Central memory CD4-positive, alpha-beta T cell (primary cell): Measurements from ENCODE around the gene MRTFA.

Experiments
- DNase-seq: peaks from one replicate; pipeline ENCODE4 v3.0.0; 2022

The MRTFA gene

DNA sequence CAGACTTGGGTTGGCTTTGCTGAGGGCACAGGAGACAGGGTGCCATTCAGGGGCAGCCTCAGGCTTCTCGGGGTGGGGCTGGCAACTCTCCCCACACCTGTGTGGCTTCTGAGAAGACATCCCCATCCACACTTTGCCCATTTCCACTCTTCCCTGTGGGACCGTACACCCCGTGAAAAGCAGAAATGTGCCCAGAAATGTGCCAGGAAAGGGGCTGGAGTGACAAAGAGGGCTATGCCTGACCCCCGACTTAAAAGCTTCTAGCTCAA lies 215.5 kb downstream of the MRTFA start:
- DNase-seq = no peak

DNA sequence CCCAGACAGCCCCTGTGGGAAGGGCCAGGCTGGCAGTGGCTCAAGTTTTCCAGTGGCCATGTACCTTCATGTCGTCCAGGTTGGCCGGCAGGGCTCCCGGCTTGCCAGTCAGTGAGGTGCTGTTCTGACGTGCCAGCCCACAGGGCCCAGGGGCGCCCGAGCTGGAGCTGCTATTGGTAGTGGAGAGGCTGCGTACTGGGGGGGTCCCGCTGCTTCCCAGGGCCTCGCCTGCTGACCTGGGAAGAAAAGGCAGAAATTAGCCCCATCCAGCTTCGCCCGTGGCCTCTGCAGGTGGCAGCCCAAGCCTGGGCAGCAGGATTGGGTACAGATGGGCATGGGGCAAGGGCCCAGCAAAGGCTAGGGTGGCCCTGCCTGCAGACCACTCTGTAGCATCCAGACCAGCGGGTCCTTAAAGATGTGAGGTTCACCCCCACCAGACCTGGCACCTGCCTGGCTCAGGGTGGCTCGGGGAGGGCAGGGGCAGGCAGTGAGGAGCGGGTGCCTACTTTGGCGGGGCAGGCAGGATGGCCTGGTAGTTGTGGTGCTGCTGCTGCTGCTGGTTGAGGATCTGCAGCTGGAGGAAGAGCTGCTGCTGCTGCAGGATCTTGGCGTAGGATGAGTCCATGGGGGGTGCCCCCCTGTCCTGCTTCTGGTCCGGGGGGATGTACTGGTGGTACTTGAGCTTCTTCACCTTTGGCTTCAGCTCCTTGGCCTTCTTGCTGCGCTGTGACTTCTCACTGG lies 216.0 kb downstream of the MRTFA start:
- DNase-seq = no peak

DNA sequence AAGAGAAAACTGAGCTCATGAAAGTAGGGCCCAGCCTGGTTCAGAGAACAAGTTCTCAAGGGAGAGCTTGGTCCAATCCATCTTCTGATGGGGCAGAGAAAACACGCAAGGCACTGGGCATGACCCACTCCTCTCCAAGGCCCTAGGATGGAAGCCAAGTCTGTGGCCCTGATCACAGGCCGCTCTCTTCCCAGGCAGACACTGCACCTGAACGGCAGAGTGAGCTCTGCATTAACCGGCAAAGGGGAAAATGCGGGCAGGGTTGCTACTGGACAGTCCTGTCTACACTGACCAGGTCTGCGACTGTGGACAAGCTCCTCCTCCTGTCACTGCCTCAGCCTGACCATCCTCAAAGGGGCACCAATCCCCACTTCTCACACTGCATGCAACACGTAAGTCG lies 216.8 kb downstream of the MRTFA start:
- no peak for DNase-seq

DNA sequence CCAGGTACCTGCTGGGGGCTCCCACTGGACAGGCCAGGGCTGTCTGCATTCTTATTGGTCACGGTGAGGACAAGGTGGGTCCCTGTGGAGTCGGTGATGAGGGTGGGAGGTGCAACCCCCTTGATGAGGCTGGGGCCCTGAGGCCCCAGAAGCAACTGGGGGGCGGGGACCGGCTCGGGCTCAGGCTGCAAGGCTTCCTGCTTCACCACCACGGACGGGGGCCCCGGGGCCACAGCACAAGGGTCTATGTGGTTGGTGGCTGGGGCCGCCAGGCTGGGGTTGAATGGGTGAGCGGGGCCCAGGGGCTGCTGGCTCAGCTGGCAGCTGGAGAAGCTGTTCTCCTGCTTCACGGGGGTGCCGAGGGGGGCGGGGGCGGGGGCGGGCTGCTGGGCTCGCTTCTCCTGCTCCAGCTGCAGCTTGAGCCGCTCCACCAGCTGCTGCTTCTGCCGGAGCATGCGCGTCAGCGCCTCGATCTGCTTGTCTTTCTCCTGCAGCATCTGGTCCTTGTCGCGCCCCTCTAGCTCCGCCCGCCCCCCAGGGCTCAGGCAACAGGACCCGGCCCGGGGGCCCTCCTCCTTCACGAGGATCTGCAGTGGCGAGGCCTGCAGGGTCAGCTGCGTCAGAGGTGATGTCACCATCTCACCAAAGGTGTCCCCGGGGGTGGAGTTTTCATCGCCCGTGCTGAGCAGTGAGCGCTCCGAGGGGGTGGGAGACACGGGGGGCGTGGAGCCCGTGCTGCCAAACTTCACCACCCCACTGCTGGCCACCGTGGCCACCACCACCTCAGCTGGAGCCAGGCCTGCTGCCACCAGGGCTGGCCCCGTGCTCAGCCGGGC lies 217.9 kb downstream of the MRTFA start:
- no peak for DNase-seq

DNA sequence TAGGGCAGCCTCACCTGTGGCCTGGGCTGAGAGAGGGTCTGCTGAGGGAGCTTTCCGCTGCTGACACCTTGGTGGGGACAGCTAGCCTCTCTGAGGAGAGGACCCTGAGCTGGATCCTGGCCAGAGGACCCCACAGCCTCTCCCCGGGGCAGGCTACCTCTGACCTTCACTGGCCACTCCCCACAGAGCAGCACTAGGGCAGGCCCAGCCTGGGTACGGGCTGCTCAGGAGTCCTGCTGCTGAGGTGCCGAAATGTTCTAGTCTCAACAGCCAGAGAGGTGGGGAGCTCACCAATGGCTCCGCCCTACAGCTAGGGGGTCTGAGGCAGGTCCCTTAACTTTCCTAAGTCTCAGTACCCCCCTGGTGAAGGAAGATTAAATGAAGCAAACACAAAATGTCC lies 218.6 kb downstream of the MRTFA start:
- DNase-seq = no peak

DNA sequence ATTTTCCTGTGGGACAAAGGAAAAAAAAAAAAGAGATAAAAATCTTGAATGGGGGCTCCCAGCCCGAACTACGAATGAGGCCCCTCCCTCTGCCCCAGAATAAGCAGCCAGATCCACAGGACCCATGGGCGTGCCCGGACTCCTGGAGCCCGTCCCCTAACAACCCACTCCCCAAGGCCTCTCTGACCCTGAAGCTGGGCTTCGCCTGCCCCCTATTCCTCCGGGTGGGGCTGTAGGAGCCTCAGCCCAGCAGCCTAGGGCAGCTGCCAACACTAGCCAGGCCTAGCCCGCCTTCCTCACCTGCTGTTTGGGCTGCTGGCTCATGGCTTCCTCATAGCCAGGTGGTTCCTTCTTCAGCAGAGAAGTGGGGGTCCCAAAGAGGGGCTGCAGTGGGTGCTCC lies 219.5 kb downstream of the MRTFA start:
- DNase-seq = no peak

DNA sequence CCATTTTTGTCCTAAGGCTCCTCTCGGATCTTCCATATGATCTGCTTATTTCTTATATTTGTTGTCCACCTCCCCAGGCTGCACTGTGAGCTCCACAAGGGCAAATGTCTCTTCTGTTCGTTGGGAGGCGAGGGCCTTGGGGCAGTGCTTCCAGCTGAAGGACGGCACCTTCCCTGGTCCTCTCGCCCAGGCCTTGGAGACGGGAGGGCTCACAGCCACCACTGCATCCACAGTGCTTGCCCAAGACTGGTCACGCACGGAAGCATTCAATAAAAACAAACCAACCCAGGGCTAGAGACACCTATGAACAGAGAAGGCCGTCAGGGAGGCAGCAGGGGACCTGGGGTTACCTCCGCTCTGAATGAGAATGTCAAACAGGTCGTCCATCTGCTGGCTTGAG lies 219.9 kb downstream of the MRTFA start:
- no peak for DNase-seq

DNA sequence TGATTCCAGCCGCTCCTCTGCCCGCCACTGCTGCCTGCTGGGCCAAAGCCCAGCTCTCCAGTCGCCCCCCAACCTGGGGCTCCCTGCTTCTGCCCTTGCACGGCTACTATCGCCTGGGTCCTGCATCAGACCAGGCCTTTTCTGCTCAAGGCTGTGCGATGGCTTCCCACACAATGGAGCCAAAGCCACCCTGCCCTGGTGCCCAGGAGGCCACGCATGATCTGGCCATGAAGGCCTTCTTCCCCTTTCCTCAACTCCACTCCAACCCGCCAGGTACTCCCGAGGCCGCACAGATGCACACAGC lies 220.3 kb downstream of the MRTFA start:
- no peak for DNase-seq

DNA sequence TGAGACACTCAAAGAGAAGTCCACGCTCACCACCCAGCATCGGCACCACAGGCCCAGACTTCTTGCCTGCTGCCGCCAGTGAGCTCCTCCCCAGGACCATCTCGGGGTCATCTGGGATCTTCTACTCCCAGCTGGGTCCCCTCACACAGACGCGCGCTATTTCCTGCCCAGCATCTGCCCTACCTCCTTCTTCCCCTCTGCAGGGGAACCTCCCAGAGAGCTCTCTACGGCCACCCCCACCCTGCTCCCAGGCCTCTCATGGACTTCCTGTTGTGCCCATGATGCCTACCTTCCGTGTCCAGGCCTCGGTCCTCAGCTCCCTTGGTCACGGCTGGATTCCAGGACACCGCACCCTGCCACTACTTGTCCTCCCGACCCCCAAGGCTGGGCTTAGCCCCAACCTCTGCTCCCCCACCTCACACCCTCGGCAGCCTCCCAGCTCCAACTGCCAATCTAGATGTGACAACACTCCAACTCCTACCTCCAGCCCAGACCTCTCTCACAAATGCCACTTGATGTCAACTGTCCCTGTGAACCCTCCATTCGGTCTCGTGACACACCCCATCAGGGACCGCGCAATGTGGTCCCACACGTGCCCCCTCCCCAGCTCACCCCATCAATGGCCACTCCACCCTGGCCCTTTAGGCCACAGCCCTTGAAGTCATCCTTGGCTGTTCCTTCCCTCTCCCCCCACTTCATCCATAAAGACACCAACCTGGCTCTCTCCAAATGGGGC lies 220.8 kb downstream of the MRTFA start:
- no peak for DNase-seq

DNA sequence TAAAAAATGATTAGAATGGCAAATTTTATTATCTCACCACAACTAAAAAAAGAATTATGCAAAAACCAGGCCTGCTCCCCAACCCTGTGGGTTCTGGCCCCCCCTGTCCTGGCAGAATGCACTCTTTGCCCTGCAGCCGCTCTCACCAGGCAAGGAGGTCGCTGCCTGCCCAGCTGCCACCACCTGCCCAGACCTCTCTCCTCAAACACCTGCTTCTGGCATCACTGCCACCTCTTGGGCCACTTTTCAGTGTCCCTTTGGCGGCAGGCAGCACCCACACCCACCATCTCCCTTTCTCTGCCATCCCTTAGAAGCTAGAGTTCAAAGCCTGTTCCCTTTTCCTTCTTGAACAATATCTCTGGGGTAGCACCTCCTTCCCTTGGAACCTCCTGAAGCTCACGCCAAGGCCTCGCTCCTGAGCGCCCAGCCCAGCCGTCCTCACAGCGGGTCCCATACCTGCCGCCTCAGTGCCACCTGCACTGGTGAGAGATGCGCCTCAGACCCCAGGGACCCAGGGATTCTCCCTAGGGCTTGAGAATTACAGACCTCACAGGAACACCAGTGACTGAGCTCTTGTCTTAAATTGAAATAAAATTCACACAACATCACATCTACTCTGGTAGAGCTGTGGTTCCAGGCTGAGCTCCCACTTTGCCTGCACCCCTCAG lies 221.5 kb downstream of the MRTFA start:
- DNase-seq = no peak

DNA sequence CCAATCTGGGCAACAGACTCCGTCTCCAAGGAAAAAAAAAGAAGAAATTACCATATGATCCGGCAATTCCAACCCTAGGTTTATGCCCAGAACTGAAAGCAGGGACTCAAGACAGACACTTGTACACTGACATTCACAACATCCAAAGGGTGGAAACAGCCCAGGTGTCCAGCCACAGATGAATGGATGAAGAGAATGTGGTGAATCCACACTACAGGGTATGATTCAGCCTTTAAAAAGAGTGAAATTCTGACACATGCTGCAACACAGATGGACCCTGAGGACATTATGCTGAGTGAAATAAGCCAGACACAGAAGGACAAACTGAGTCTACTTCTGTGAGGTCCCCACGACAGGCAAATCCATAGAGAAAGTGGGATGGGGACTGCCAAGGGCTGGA lies 222.2 kb downstream of the MRTFA start:
- DNase-seq = no peak

DNA sequence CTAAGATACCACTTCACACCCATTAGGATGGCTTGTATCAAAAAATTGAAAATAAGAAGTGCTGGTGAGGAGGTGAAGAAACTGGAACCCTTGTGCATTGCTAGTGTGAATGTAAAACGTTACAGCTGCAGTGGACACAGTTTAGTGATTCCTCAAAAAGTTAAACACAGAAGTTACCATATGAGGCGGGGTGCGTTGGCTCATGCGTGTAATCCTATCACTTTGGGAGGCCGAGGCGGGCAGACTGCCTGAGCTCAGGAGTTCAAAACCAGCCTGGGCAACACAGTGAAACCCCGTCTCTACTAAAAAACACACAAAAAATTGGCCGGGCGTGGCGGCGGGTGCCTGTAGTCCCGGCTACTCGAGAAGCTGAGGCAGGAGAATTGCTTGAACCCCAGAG lies 222.6 kb downstream of the MRTFA start:
- no peak for DNase-seq

DNA sequence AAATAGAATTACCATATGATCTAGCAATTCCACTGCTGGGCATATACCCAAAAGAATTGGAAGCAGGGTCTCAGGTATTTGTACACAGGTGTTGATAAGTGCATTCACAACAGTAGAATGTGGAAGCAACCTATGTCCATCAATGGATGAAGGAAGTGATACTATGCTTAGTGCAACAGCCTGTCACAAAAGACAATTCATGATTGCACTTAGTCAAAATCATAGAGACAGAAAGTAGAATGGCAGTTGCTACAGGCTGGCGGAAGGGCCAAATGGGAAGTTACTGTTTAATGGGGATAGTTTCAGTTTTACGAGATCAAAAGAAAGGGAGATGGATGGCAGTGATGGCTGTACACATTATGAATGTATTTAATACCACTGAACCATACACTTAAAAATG lies 224.1 kb downstream of the MRTFA start:
- no peak for DNase-seq

DNA sequence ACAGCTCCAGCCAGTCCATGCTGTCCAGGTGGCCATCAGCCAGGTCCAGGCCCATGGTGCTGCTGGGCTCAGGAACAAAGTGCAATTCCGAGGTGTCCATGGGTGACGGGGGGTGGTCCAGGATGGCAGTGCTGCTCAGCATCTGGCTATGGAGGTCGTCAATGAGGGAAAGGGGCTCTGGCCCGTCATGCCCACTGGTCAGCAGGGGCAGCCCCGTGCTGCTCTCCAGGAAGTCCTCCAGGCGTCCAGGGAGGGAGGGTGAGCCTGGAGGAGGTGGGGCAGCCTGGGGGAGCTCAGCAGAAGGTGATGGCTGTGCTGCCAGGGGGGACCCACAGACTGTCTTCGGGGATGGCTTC lies 225.0 kb downstream of the MRTFA start:
- DNase-seq = no peak

DNA sequence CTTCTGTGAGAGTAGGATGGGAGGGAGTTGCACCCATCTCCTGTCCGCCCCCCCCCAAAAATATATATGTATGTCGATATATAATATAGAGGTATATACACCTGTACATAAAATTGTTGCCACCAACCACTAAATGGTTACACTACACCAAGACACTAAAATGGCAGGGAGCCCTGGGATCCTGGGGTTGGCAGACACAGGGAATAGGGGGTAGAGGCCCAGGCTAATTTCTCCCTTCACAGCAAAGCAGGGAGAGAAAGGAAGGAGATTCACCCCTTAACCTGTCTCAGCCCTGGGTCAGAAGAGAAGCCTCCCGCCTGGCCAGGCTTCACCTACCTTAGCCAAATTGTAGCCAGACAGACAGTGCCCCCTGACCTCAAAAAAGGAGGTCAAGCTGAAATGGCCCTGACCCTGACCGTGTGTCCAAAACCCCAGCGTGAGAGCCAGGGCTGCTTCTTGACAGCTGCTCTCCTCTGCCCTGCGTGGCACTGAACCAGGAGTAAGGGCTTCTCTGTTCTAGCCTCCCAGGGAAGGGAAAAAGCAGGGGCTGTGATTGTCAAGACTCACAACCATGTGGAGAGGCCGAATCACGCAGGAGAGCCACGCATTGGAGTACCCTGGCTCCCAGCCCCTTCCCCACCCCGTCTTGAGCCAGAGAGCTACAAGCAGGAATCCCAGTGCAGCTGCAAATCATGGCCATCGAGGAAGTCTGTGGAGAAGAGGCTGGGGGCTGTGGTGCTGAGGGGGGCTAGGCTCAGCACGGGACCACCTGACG lies 225.6 kb downstream of the MRTFA start:
- no peak for DNase-seq

DNA sequence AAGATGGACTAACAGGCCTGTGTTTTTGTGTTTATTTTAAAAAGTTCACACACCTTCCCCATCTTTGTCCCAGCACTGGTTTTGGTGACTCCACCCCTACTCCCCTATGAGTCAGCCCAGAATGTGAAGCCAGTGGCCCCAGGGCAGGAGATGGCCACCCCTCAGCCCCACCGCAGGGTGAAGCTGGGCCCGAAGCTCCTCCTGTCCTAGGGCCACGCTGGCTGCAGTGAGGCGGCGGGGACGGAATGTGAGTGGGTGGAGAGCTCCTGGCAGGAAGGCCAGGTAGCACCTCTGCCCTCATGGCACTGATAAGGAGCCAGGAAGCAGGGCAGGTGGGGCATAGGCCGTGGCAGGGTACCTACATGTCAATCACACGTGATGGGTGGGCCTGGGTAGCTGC lies 226.2 kb downstream of the MRTFA start:
- no peak for DNase-seq

DNA sequence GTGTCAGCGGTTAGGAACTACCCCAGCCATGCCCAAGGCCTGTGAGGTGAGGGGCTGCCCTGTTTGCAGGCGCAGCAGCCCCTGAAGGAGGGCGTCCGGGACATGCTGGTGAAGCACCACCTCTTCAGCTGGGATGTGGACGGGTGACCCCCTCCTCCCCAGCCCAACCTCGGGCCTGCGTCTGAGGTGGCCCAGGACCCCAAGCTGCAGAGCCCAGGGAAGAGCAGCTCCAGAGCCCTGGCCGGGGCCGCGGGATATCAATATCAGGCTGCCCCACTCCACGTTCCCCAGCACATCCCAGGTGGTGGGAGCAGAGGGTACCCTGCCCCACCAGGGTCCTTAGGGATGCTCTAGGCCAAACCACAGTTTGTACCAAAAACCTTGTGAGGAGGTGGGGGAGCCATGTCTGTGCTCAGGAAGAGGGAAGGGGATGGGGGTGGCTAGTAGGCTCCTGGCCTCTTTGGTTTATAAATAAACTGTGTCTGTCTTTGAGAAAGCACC lies 226.9 kb downstream of the MRTFA start:
- DNase-seq = no peak

DNA sequence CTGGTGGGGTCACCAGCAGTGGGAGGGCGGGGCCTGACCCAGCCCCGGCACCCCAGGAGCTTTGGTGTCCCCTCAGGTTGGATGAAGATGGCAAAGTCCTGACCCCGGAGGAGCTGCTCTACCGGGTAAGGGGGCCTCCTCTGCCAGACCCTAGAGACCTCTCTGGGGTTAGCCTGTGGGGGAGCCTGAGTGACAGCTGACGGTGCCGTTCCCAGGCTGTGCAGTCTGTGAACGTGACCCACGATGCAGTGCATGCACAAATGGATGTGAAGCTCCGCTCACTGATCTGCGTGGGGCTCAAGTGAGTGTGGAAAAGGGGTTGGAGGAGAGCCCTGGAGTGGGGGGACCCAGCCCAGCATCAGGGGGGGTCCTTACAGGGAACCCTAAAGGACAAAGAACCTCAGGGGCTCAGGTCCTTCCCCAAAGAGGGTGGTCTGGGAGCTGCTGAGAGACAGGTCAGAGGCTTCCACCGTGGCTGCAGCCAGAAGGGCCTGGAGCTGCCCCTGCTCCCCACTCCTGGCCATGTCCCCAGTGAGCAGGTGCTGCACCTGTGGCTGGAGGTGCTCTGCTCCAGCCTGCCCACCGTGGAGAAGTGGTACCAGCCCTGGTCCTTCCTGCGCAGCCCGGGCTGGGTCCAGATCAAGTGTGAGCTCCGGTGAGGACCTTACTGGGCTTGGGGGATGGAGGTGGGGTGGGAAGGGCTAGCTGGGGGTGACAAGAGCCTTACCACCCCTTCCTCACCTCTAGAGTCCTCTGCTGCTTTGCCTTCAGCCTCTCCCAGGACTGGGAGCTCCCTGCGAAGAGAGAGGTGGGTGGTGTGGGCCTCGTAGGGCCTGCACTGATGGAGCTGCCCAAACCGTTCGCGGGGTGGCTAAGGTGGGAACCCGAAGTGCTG lies 227.6 kb downstream of the MRTFA start:
- no peak for DNase-seq

DNA sequence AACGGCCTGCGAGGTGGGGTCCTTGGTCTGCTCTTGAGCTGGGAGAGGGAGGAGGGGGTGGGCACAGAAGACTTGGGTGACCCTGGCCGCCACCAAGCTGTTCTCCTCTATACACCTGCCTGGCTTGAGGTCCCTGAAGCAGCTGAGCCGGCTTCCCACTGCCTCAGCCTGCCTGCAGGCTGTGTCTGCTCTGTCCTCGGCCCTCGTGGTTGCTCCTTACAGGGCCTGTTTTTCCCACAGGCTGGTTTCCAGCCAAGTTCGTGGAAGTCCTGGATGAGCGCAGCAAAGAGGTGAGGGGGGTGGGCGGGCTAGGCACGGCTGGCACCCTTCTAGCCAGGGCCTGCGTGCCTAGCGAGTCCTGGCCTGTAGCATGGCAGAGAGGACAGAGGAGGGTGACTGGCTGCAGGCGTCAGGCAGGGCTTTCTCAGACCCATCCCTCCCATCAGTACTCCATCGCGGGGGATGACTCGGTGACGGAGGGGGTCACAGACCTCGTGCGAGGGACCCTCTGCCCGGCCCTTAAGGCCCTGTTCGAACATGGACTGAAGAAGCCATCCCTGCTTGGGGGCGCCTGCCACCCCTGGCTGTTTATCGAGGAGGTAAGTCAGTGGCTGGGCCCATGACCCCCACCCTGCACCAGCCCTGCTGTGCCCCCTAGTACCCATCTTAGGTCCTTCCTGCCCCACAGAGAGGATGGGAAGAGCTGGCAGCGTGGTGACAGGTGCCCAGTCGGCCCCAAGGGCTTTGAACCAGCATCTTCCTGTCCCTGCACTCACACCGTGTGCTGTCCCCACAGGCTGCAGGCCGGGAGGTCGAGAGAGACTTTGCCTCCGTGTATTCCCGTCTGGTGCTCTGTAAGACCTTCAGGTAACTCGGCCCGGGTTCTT lies 228.4 kb downstream of the MRTFA start:
- no peak for DNase-seq

DNA sequence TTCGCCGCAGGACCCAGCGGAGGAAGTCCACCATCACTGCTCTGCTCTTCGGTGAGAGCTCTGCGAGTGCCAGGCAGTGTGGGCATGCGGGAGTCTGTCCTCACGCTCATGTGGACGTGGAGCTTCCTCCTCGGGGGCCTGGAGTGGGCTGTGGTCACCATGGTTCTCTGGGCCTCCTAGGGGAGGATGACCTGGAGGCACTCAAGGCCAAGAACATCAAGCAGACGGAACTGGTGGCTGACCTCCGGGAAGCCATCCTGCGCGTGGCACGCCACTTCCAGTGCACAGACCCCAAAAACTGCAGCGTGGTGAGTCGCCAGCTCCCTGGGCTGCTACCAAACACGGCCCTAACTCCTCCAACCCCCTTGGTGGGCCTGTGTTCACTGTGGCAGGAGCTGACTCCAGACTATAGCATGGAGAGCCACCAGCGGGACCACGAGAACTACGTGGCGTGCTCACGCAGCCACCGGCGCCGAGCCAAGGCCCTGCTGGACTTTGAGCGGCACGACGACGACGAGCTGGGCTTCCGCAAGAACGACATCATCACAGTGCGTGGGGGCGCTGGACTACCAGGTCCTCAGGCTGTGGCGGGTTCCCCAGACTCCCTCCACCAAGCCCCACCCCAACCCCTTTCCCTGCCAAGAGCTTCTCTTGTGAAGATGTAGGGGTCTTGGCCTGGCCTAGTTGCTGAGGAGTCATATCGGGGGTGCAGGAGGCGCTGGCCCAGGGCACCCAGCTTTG lies 229.3 kb downstream of the MRTFA start:
- DNase-seq = no peak
